K562 (cell line): ENCODE data around the gene SMIM8.

Experiments
- CTCF ChIP-seq, 3 experiments: IDR thresholded peaks in 2 of 3; conservative IDR thresholded peaks in 1 of 3; 2 replicates each; pipeline ENCODE4 v1.5.1; 2011 to 2012; ENCODE audit warnings: low read length in 3 of 3, mild to moderate bottlenecking in 3 of 3, control low read depth in 2 of 3, improper control_type of control experiment in 1 of 3, inconsistent platforms in 1 of 3, low read depth in 1 of 3, mixed read lengths in 1 of 3, moderate library complexity in 1 of 3; ENCODE audit not compliant: insufficient read depth in 2 of 3
- MXI1 ChIP-seq: IDR thresholded peaks from 2 replicates; pipeline ENCODE4 v1.6.1; 2011; ENCODE audit warnings: low read depth, mild to moderate bottlenecking, improper control_type of control experiment, low read length
- NFYB ChIP-seq: IDR thresholded peaks from 2 replicates; pipeline ENCODE4 v1.6.1; 2011; ENCODE audit warnings: mild to moderate bottlenecking, moderate library complexity; ENCODE audit not compliant: insufficient read length; ENCODE audit errors: extremely low read depth
- PRMT5 ChIP-seq: sonication (generic); formaldehyde crosslinking; IDR thresholded peaks from 2 replicates; pipeline ENCODE4 v1.5.0; 2020; ENCODE audit warnings: missing genetic modification reagents
- RAD21 ChIP-seq, 2 experiments: fragments of 250-450 bp in 1 of 2; fragments of 450-650 bp in 1 of 2; sonication (Bioruptor Pico) in 1 of 2; formaldehyde crosslinking in 1 of 2; IDR thresholded peaks in 1 of 2; conservative IDR thresholded peaks in 1 of 2; 2 replicates each; pipeline versions ENCODE4 v1.4.0 to v1.8.0; 2020 to 2022; ENCODE audit warnings: mild to moderate bottlenecking in 2 of 2, moderate library complexity in 1 of 2
- RFX5 ChIP-seq: IDR thresholded peaks from 2 replicates; pipeline ENCODE4 v1.6.1; 2011; ENCODE audit warnings: low read depth, mild to moderate bottlenecking, improper control_type of control experiment, low read length
- U2AF1 ChIP-seq: fragments of 200-400 bp; formaldehyde crosslinking; optimal IDR thresholded peaks from 2 replicates; pipeline ENCODE3; 2017; ENCODE audit warnings: mild to moderate bottlenecking, low read depth, low read length, moderate library complexity
- ZBTB7A ChIP-seq: IDR thresholded peaks from 2 replicates; pipeline ENCODE4 v1.6.1; 2011; ENCODE audit warnings: low read depth, mild to moderate bottlenecking, low read length, moderate library complexity, borderline replicate concordance; ENCODE audit not compliant: control insufficient read depth
- TF ChIP-seq, protein P1 (sequence below): sonication (generic); formaldehyde crosslinking; IDR thresholded peaks from 2 replicates; pipeline ENCODE4 v1.5.0; 2020; ENCODE audit warnings: missing genetic modification reagents
- TF ChIP-seq, protein P2 (sequence below): sonication (generic); formaldehyde crosslinking; IDR thresholded peaks from 2 replicates; pipeline ENCODE4 v1.9.0; 2022; ENCODE audit warnings: mild to moderate bottlenecking, missing genetic modification reagents

DNA sequence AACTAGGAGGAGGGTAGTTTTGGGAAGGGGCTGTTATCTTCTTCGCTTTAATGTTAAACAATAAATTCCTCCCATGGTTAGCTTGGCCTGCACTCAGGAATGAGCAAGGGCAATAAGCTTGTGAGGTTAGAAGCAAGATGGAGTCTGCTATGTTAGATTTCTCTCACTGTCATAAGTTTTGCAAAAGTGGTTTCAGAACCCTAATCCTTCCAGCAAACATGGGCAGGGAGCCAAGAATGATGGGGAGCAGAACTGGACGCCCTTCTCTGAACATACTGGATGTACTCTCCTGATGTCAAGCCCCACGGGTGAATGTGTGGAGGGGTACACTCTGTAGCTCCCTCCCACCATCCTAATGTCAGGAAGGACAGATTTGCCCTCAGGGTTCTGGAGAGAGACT is 44.5 kb downstream of the SMIM8 start:
- TF ChIP-seq CTCF (IDR thresholded peaks at IDR 0.05 in 2 of 3, conservative IDR thresholded peaks at IDR 0.05 in 1 of 3; ENCODE audit: insufficient read depth in 2 of 3, low read depth in 1 of 3, low read length in 3 of 3) (no peak), NFYB (no peak), RAD21 (CRISPR knock-in tag; conservative IDR thresholded peaks at IDR 0.05 in 1 of 2, IDR thresholded peaks at IDR 0.05 in 1 of 2) (no peak), RFX5 (no peak), U2AF1 (no peak), ZBTB7A (no peak), PRMT5 (CRISPR knock-in tag) (no peak), MXI1 (no peak)
- TF ChIP-seq, protein P1, sequence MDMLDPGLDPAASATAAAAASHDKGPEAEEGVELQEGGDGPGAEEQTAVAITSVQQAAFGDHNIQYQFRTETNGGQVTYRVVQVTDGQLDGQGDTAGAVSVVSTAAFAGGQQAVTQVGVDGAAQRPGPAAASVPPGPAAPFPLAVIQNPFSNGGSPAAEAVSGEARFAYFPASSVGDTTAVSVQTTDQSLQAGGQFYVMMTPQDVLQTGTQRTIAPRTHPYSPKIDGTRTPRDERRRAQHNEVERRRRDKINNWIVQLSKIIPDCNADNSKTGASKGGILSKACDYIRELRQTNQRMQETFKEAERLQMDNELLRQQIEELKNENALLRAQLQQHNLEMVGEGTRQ: no peak
- TF ChIP-seq, protein P2, sequence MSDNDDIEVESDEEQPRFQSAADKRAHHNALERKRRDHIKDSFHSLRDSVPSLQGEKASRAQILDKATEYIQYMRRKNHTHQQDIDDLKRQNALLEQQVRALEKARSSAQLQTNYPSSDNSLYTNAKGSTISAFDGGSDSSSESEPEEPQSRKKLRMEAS: no peak
